Liver (tissue), 9 donors: ENCODE measurements around the gene STAT1. TPM values are rescaled to one million over a fixed set of nuclear protein-coding genes. Genes with fewer than 3 reads are reported as not detected.

Source experiments
- DNase-seq: peaks from one replicate; pipeline ENCODE4 v3.0.0-alpha.2; 2017; ENCODE audit warnings: low spot score
- H3K27ac ChIP-seq, 2 donors: one replicate each; pipeline ENCODE4 v1.7.0; 2013; ENCODE audit warnings: inconsistent platforms in 2 of 2, low read length in 2 of 2, control low read depth in 1 of 2, low read depth in 1 of 2, mild to moderate bottlenecking in 1 of 2
- H3K27me3 ChIP-seq, 4 donors: one replicate each; pipeline versions ENCODE4 v1.6.1 to v1.7.0; 2013; ENCODE audit warnings: low read length in 3 of 4, inconsistent platforms in 1 of 4, mild to moderate bottlenecking in 1 of 4, moderate library complexity in 1 of 4; ENCODE audit not compliant: control insufficient read depth in 4 of 4, insufficient read depth in 4 of 4
- H3K36me3 ChIP-seq, 4 donors: one replicate each; pipeline versions ENCODE4 v1.6.1 to v1.7.0; 2013; ENCODE audit warnings: low read length in 3 of 4, mild to moderate bottlenecking in 3 of 4, low read depth in 1 of 4, moderate library complexity in 1 of 4; ENCODE audit not compliant: control insufficient read depth in 4 of 4, insufficient read depth in 3 of 4
- H3K4me1 ChIP-seq, 4 donors: one replicate each; pipeline versions ENCODE4 v1.6.1 to v1.7.0; 2013; ENCODE audit warnings: low read length in 3 of 4, mild to moderate bottlenecking in 3 of 4, moderate library complexity in 1 of 4; ENCODE audit not compliant: control insufficient read depth in 4 of 4, insufficient read depth in 4 of 4
- H3K4me3 ChIP-seq, 3 donors: one replicate each; pipeline versions ENCODE4 v1.6.1 to v1.7.0; 2013; ENCODE audit warnings: low read length in 3 of 3, control low read depth in 1 of 3, low read depth in 1 of 3, mild to moderate bottlenecking in 1 of 3
- H3K9ac ChIP-seq, 2 donors: one replicate each; pipeline ENCODE4 v1.7.0; 2013; ENCODE audit warnings: low read length in 2 of 2, mild to moderate bottlenecking in 2 of 2, moderate library complexity in 2 of 2, control low read depth in 1 of 2, low read depth in 1 of 2
- H3K9me3 ChIP-seq, 4 donors: one replicate each; pipeline versions ENCODE4 v1.6.1 to v1.7.0; 2013; ENCODE audit warnings: low read length in 3 of 4; ENCODE audit not compliant: control insufficient read depth in 4 of 4
- ATF3 ChIP-seq: IDR thresholded peaks from 2 replicates; pipeline ENCODE4 v1.6.1; 2016; ENCODE audit warnings: antibody characterized with exemption
- EGR1 ChIP-seq, 2 donors: IDR thresholded peaks; 2 replicates each; pipeline ENCODE4 v1.6.1; 2016 to 2018; ENCODE audit warnings: antibody characterized with exemption in 2 of 2, low read depth in 2 of 2
- FOXA1 ChIP-seq: IDR thresholded peaks from 2 replicates; pipeline ENCODE4 v1.6.1; 2016; ENCODE audit warnings: antibody characterized with exemption
- FOXA2 ChIP-seq: IDR thresholded peaks from 2 replicates; pipeline ENCODE4 v1.6.1; 2016; ENCODE audit warnings: antibody characterized with exemption
- GABPA ChIP-seq, 2 donors: IDR thresholded peaks in 1 of 2; conservative IDR thresholded peaks in 1 of 2; 2 replicates each; pipeline ENCODE4 v1.6.1; 2016; ENCODE audit warnings: antibody characterized with exemption in 2 of 2, mild to moderate bottlenecking in 1 of 2, moderate library complexity in 1 of 2
- HNF4A ChIP-seq, 2 donors: conservative IDR thresholded peaks; 2 replicates each; pipeline ENCODE4 v1.6.1; 2016; ENCODE audit warnings: antibody characterized with exemption in 2 of 2, mild to moderate bottlenecking in 2 of 2
- HNF4G ChIP-seq: IDR thresholded peaks from 2 replicates; pipeline ENCODE4 v1.6.1; 2016; ENCODE audit warnings: antibody characterized with exemption
- JUND ChIP-seq, 2 donors: IDR thresholded peaks; 2 replicates each; pipeline ENCODE4 v1.6.1; 2016; ENCODE audit warnings: antibody characterized with exemption in 2 of 2
- MAX ChIP-seq: IDR thresholded peaks from 2 replicates; pipeline ENCODE4 v1.6.1; 2016; ENCODE audit warnings: antibody characterized with exemption
- NR2F2 ChIP-seq: IDR thresholded peaks from 2 replicates; pipeline ENCODE4 v1.6.1; 2016; ENCODE audit warnings: antibody characterized with exemption
- RXRA ChIP-seq, 2 donors: IDR thresholded peaks; 2 replicates each; pipeline ENCODE4 v1.6.1; 2017 to 2018; ENCODE audit warnings: antibody characterized with exemption in 2 of 2, mild to moderate bottlenecking in 1 of 2
- SP1 ChIP-seq: IDR thresholded peaks from 2 replicates; pipeline ENCODE4 v1.6.1; 2018; ENCODE audit warnings: antibody characterized with exemption, mild to moderate bottlenecking
- TAF1 ChIP-seq: conservative IDR thresholded peaks from 2 replicates; pipeline ENCODE4 v1.6.1; 2016; ENCODE audit warnings: antibody characterized with exemption, mild to moderate bottlenecking
- YY1 ChIP-seq: IDR thresholded peaks from 2 replicates; pipeline ENCODE4 v1.6.1; 2016; ENCODE audit warnings: antibody characterized with exemption, mild to moderate bottlenecking
- WGBS: extraction: QIAGEN DNeasy Blood & Tissue Kit; methylation state at CpG from one replicate; pipeline ENCODE4 v1.1.7; 2013; 5-methylcytosine and 5-hydroxymethylcytosine counted together
- polyA plus RNA-seq, 2 donors: library from polyadenylated mRNA; stranded (reverse) in 1 of 2; unstranded in 1 of 2; fragments of 200-250 nt in 1 of 2; fragments of >200 nt in 1 of 2; fragmentation: Nextera tagmentation in 1 of 2; extraction: Ambion mirVana in 1 of 2; gene quantifications; one replicate each; pipeline versions ENCODE4 v1.2.1 to v1.2.3, GENCODE V29; 2013 to 2015
- total RNA-seq, 2 donors: library from RNA; depleted of rRNA; stranded (reverse); fragments of >200 nt; gene quantifications; one replicate each; pipeline ENCODE4 v1.2.3, GENCODE V29; 2014
- TF ChIP-seq, protein P1 (sequence below): IDR thresholded peaks from 2 replicates; pipeline ENCODE4 v1.6.1; 2016; ENCODE audit warnings: antibody characterized with exemption, mild to moderate bottlenecking
- TF ChIP-seq, protein P2 (sequence below): IDR thresholded peaks from 2 replicates; pipeline ENCODE4 v1.6.1; 2016; ENCODE audit warnings: antibody characterized with exemption
- TF ChIP-seq, protein P3 (sequence below): fragments of 150-350 bp; IDR thresholded peaks from 2 replicates; pipeline ENCODE4 v1.5.1; 2017; ENCODE audit warnings: improper control_type of control experiment, low read depth, low read length; ENCODE audit not compliant: missing input control
- donor health status: healthy.
- donor health status: healthy.
- donor health status: healthy.
- donor health status: healthy.
- donor health status: healthy.

STAT1 gene
- total and polyA plus RNA-seq, 4 donors = 26.2 to 78.7 (median 45.6) TPM

DNA sequence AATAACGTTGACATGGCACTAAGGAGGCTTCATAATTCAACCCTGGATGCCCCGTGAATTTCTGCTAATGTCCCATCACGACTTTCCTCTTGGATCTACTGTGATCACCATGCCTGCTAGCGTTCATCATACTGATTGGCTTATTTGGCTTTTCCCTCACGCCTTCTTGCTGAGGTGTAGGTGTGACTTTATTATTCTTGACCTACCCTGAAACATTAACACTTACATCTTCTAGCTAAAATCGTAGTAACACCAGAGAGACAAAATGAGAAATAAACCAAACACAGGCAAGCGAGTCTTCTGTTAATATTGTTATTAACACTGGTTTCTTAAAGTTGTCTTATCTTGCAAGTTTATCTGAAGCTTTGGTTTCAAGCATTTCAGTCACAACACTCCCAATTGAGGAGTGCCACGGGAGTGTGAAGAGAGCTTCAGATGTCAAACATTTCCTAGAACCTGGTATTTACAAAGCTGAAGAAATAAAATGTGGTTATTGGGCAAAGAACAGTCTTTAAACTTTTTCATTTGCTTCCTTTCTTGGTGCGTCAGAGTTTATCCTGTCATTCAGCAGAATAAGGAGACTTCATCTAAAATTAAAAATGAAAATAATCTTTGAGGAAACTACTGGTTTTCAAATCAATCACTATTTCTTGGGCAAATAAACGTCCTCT, 15.4 kb upstream of the STAT1 start:
- Histone ChIP-seq H3K4me1 (peaks cover 0 to 13% (median 4%) of the 10 kb centered on the region in 4 donors), H3K27ac (no peak overlapping the region), H3K4me3 (no peak overlapping the region), H3K36me3 (peaks cover 0 to 2% (median 0%) of the 10 kb centered on the region in 4 donors), H3K9ac (no peak overlapping the region), H3K27me3 (no peaks in the 10 kb centered on the region), H3K9me3 (no peaks in the 10 kb centered on the region)
- TF ChIP-seq TAF1 = no peak
- no peak for TF ChIP-seq NR2F2
- TF ChIP-seq ATF3 = no peak
- no peak for TF ChIP-seq MAX
- TF ChIP-seq HNF4G = no peak
- TF ChIP-seq RXRA (IDR thresholded peaks at IDR 0.05) = no peak
- TF ChIP-seq, protein P1, sequence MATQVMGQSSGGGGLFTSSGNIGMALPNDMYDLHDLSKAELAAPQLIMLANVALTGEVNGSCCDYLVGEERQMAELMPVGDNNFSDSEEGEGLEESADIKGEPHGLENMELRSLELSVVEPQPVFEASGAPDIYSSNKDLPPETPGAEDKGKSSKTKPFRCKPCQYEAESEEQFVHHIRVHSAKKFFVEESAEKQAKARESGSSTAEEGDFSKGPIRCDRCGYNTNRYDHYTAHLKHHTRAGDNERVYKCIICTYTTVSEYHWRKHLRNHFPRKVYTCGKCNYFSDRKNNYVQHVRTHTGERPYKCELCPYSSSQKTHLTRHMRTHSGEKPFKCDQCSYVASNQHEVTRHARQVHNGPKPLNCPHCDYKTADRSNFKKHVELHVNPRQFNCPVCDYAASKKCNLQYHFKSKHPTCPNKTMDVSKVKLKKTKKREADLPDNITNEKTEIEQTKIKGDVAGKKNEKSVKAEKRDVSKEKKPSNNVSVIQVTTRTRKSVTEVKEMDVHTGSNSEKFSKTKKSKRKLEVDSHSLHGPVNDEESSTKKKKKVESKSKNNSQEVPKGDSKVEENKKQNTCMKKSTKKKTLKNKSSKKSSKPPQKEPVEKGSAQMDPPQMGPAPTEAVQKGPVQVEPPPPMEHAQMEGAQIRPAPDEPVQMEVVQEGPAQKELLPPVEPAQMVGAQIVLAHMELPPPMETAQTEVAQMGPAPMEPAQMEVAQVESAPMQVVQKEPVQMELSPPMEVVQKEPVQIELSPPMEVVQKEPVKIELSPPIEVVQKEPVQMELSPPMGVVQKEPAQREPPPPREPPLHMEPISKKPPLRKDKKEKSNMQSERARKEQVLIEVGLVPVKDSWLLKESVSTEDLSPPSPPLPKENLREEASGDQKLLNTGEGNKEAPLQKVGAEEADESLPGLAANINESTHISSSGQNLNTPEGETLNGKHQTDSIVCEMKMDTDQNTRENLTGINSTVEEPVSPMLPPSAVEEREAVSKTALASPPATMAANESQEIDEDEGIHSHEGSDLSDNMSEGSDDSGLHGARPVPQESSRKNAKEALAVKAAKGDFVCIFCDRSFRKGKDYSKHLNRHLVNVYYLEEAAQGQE = no peak
- TF ChIP-seq EGR1 (IDR thresholded peaks at IDR 0.05; ENCODE audit: low read depth in 2 of 2) = no peak
- no peak for TF ChIP-seq YY1
- WGBS = 85% methylated on average over 10 of the region's 10 CpGs
- no peak for DNase-seq

DNA sequence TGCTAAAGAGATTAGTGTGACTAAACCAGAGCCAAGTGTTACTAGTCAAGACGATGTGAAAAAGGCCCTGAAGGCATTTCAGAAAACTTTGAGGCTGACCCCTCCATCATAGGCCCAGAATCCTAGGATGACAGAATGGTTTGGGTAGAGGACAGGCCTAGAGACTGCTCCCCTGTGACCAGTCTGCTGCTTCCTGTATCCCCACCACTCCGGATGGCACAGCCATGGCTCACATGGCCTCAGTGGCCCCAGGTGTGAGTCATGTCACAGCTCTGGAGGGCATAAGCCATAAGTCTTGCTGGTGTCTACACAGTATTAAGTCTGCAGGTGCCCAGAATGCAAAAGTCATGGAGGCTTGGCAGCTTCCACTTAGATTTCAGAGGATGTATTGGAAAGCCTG, 12.4 kb upstream of the STAT1 start:
- Histone ChIP-seq H3K9ac (no peak overlapping the region), H3K9me3 (no peaks in the 10 kb centered on the region), H3K27ac (no peak overlapping the region), H3K27me3 (no peaks in the 10 kb centered on the region), H3K4me3 (no peak overlapping the region), H3K36me3 (no peaks in the 10 kb centered on the region), H3K4me1 (peaks cover 0 to 19% (median 4%) of the 10 kb centered on the region in 4 donors)
- no peak for DNase-seq
- 48% methylated on average over 2 of the region's 2 CpGs for WGBS
- TF ChIP-seq FOXA2 (no peak), GABPA (IDR thresholded peaks at IDR 0.05 in 1 of 2, conservative IDR thresholded peaks at IDR 0.05 in 1 of 2) (no peak), YY1 (no peak), SP1 (no peak), JUND (IDR thresholded peaks at IDR 0.05) (no peak), FOXA1 (no peak), ATF3 (no peak), TAF1 (no peak), MAX (no peak), EGR1 (IDR thresholded peaks at IDR 0.05; ENCODE audit: low read depth in 2 of 2) (no peak), HNF4A (conservative IDR thresholded peaks at IDR 0.05) (no peak)
- TF ChIP-seq, protein P2, sequence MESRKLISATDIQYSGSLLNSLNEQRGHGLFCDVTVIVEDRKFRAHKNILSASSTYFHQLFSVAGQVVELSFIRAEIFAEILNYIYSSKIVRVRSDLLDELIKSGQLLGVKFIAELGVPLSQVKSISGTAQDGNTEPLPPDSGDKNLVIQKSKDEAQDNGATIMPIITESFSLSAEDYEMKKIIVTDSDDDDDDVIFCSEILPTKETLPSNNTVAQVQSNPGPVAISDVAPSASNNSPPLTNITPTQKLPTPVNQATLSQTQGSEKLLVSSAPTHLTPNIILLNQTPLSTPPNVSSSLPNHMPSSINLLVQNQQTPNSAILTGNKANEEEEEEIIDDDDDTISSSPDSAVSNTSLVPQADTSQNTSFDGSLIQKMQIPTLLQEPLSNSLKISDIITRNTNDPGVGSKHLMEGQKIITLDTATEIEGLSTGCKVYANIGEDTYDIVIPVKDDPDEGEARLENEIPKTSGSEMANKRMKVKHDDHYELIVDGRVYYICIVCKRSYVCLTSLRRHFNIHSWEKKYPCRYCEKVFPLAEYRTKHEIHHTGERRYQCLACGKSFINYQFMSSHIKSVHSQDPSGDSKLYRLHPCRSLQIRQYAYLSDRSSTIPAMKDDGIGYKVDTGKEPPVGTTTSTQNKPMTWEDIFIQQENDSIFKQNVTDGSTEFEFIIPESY = no peak
- TF ChIP-seq, protein P3, sequence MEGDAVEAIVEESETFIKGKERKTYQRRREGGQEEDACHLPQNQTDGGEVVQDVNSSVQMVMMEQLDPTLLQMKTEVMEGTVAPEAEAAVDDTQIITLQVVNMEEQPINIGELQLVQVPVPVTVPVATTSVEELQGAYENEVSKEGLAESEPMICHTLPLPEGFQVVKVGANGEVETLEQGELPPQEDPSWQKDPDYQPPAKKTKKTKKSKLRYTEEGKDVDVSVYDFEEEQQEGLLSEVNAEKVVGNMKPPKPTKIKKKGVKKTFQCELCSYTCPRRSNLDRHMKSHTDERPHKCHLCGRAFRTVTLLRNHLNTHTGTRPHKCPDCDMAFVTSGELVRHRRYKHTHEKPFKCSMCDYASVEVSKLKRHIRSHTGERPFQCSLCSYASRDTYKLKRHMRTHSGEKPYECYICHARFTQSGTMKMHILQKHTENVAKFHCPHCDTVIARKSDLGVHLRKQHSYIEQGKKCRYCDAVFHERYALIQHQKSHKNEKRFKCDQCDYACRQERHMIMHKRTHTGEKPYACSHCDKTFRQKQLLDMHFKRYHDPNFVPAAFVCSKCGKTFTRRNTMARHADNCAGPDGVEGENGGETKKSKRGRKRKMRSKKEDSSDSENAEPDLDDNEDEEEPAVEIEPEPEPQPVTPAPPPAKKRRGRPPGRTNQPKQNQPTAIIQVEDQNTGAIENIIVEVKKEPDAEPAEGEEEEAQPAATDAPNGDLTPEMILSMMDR = no peak
